Measurements from ENCODE around the gene NPAS2. TPM values are rescaled to one million over a fixed set of nuclear protein-coding genes. Genes with fewer than 3 reads are reported as not detected.

Gene NPAS2
- total RNA-seq, 1 experiment from 2014 or later = 20.4 TPM

- TF ChIP-seq TCF7L2 (IDR thresholded peaks at IDR 0.05; ENCODE audit: borderline replicate concordance, extremely low read depth, insufficient read depth, insufficient read length) (no peak), YY1 (IDR thresholded peaks at IDR 0.05; ENCODE audit: extremely low read depth, insufficient replicate concordance, low read depth, low read length) (no peak), ZFX (IDR thresholded peaks at IDR 0.05) (no peak), SRF (IDR thresholded peaks at IDR 0.05; ENCODE audit: low read depth) (no peak), CEBPB (IDR thresholded peaks at IDR 0.05; ENCODE audit: low read depth) (no peak)
- TF ChIP-seq, protein P1, sequence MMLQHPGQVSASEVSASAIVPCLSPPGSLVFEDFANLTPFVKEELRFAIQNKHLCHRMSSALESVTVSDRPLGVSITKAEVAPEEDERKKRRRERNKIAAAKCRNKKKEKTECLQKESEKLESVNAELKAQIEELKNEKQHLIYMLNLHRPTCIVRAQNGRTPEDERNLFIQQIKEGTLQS (IDR thresholded peaks at IDR 0.05) = no peak
Measured at GRCh38 chr2:100939445-100939844, 119.5 kb downstream of the NPAS2 start (continued).

GRCh38 chr2:100940240-100940639 is 120.3 kb downstream of the NPAS2 start:
- H3K9me2 ChIP-seq (ENCODE audit: insufficient read depth) = no peaks in the 10 kb centered on the region
- no peak overlapping the region for H3K9ac ChIP-seq (ENCODE audit: low read length)
- H3K4me2 ChIP-seq (ENCODE audit: low read length) = no peak overlapping the region
- H3K36me3 ChIP-seq (ENCODE audit: control insufficient read depth in 1 of 2, insufficient read depth in 2 of 2, low read length in 2 of 2) = no peaks in the 10 kb centered on the region
- H2AFZ ChIP-seq (ENCODE audit: low read depth, low read length, poor library complexity, severe bottlenecking) = no peak overlapping the region
- H3K4me1 ChIP-seq (ENCODE audit: control insufficient read depth in 1 of 2, insufficient read depth in 2 of 2, low read length in 2 of 2) = no peaks in the 10 kb centered on the region
- H3K9me3 ChIP-seq (ENCODE audit: control insufficient read depth in 1 of 2, insufficient read depth in 1 of 2, low read depth in 1 of 2, low read length in 2 of 2) = no peaks in the 10 kb centered on the region
- ChIA-PET RAD21 (ENCODE audit: low non-redundant PET in 1 of 2, low total read pairs in 2 of 2, uncharacterized antibody in 2 of 2, unreplicated experiment in 2 of 2) (no interaction called here), CTCF (no interaction called here), POLR2A (no interaction called here)
- H3K4me3 ChIP-seq (replicated peaks in 1 of 2; ENCODE audit: low read depth in 1 of 2, low read length in 2 of 2) = no peak overlapping the region
- intact Hi-C loops (cut with micrococcal nuclease) = no loop called here
- no peak for DNase-seq (ENCODE audit: low read depth, low spot score)
- TF ChIP-seq SP1 (IDR thresholded peaks at IDR 0.05; ENCODE audit: low read depth) (no peak), EZH2phosphoT487 (IDR thresholded peaks at IDR 0.05; ENCODE audit: borderline replicate concordance) (no peak), TCF7L2 (IDR thresholded peaks at IDR 0.05; ENCODE audit: borderline replicate concordance, extremely low read depth, insufficient read depth, insufficient read length) (no peak), ELF1 (IDR thresholded peaks at IDR 0.05; ENCODE audit: borderline replicate concordance, low read depth) (no peak), REST (IDR thresholded peaks at IDR 0.05; ENCODE audit: low read depth) (no peak), CEBPB (IDR thresholded peaks at IDR 0.05; ENCODE audit: low read depth) (no peak), EGR1 (IDR thresholded peaks at IDR 0.05; ENCODE audit: low read depth) (no peak), EZH2 (IDR thresholded peaks at IDR 0.05) (no peak), ZNF274 (IDR thresholded peaks at IDR 0.05; ENCODE audit: low read depth, low read length) (no peak), CTCF (IDR thresholded peaks at IDR 0.05 in 2 of 3, conservative IDR thresholded peaks at IDR 0.05 in 1 of 3; ENCODE audit: borderline replicate concordance in 1 of 3, insufficient read depth in 1 of 3, low read depth in 2 of 3, low read length in 2 of 3) (no peak), CBX3 (IDR thresholded peaks at IDR 0.05; ENCODE audit: low read depth) (no peak)
- no peaks in the 10 kb centered on the region for H3K27me3 ChIP-seq (ENCODE audit: insufficient read depth, low read length)
- no TSS peak for BruUV-seq (replicated peaks)
- no peak for ATAC-seq
- H3K79me2 ChIP-seq (ENCODE audit: insufficient read depth, low read length) = no peaks in the 10 kb centered on the region
- no peak overlapping the region for H3K27ac ChIP-seq (ENCODE audit: low read depth, low read length)
- H4K20me1 ChIP-seq (ENCODE audit: insufficient read depth) = no peaks in the 10 kb centered on the region

Data from HCT116 (cell line).